IMR-90 (cell line): ENCODE measurements around the gene OSBPL8. TPM values are rescaled to one million over a fixed set of nuclear protein-coding genes. Genes with fewer than 3 reads are reported as not detected.

Experiments
- ATAC-seq: fragments of 200-7000 bp; cut with Tn5 transposase; 2 replicates; pipeline ENCODE4 v1.9.1; 2020; ENCODE audit warnings: low read depth, mild to moderate bottlenecking, moderate library complexity
- BruUV-seq: library from RNA; stranded (reverse); fragments of 400-500 nt; replicated peaks from 2 replicates; lab custom pipeline; 2021; lab: Mats Ljungman, UMichigan
- CTCF ChIA-PET: fragments of 300-600 bp; formaldehyde crosslinking; extraction: SDS; loops from one replicate; lab custom pipeline; 2021; ENCODE audit warnings: antibody characterized with exemption; lab: Yijun Ruan, JAX
- POLR2A ChIA-PET: fragments of 300-600 bp; sonication (Branson Sonifier 250); formaldehyde crosslinking; loops from one replicate; lab custom pipeline; 2022; ENCODE audit warnings: antibody characterized with exemption; ENCODE audit not compliant: unreplicated experiment; lab: Charles Lee
- DNase-seq: peaks from one replicate; pipeline ENCODE4 v3.0.0; 2013
- H2AFZ ChIP-seq: replicated peaks from 2 replicates; pipeline ENCODE3; 2013; ENCODE audit warnings: low read length, mild to moderate bottlenecking; ENCODE audit not compliant: poor library complexity
- H2AK5ac ChIP-seq: 2 replicates; pipeline ENCODE4 v1.6.1; 2013; ENCODE audit warnings: low read depth, low read length, inconsistent platforms
- H2AK9ac ChIP-seq: replicated peaks from 2 replicates; pipeline ENCODE3; 2013; ENCODE audit warnings: mild to moderate bottlenecking, low read depth, low read length, moderate library complexity; ENCODE audit not compliant: poor library complexity
- H2BK120ac ChIP-seq: 2 replicates; pipeline ENCODE4 v1.6.1; 2013; ENCODE audit warnings: low read depth, low read length, inconsistent platforms
- H2BK15ac ChIP-seq: 3 replicates; pipeline ENCODE4 v1.6.1; 2013; ENCODE audit warnings: low read depth, low read length, inconsistent platforms
- H2BK20ac ChIP-seq: 2 replicates; pipeline ENCODE4 v1.6.1; 2013; ENCODE audit warnings: low read depth, mild to moderate bottlenecking, inconsistent platforms, low read length, moderate library complexity
- H2BK5ac ChIP-seq: 2 replicates; pipeline ENCODE4 v1.6.1; 2013; ENCODE audit warnings: mild to moderate bottlenecking, low read depth, low read length, inconsistent platforms; ENCODE audit not compliant: poor library complexity, severe bottlenecking
- H3K14ac ChIP-seq: replicated peaks from 2 replicates; pipeline ENCODE4 v1.6.1; 2013; ENCODE audit warnings: low read depth, low read length, inconsistent platforms
- H3K18ac ChIP-seq: 2 replicates; pipeline ENCODE4 v1.6.1; 2013; ENCODE audit warnings: low read depth, low read length, control low read depth
- H3K23ac ChIP-seq: 2 replicates; pipeline ENCODE4 v1.6.1; 2013; ENCODE audit warnings: low read depth, low read length, inconsistent platforms
- H3K27ac ChIP-seq: 2 replicates; pipeline ENCODE4 v1.5.1; 2013; ENCODE audit warnings: mild to moderate bottlenecking, control low read depth, low read length; ENCODE audit not compliant: insufficient read depth
- H3K27me3 ChIP-seq: 2 replicates; pipeline ENCODE4 v1.6.1; 2013; ENCODE audit warnings: low read length; ENCODE audit not compliant: control insufficient read depth, insufficient read depth
- H3K36me3 ChIP-seq: 2 replicates; pipeline ENCODE4 v1.6.1; 2013; ENCODE audit warnings: low read length, mixed read lengths; ENCODE audit not compliant: control insufficient read depth, insufficient read depth
- H3K4ac ChIP-seq: 2 replicates; pipeline ENCODE4 v1.6.1; 2013; ENCODE audit warnings: low read depth, low read length, inconsistent platforms
- H3K4me1 ChIP-seq: 2 replicates; pipeline ENCODE4 v1.6.1; 2013; ENCODE audit warnings: low read length, mixed read lengths; ENCODE audit not compliant: control insufficient read depth, insufficient read depth
- H3K4me2 ChIP-seq: 2 replicates; pipeline ENCODE4 v1.6.1; 2013; ENCODE audit warnings: low read depth, mild to moderate bottlenecking, control low read depth, low read length, moderate library complexity
- H3K4me3 ChIP-seq: 2 replicates; pipeline ENCODE4 v1.5.1; 2013; ENCODE audit warnings: low read depth, mild to moderate bottlenecking, control low read depth, low read length, moderate library complexity; ENCODE audit not compliant: insufficient read depth
- H3K56ac ChIP-seq: 2 replicates; pipeline ENCODE4 v1.6.1; 2013; ENCODE audit warnings: low read length, inconsistent platforms; ENCODE audit not compliant: insufficient read depth; ENCODE audit errors: extremely low read depth
- H3K79me1 ChIP-seq, 2 experiments: 2 replicates each; pipeline ENCODE4 v1.6.1; 2013; ENCODE audit warnings: low read length in 2 of 2, inconsistent platforms in 1 of 2, low read depth in 1 of 2
- H3K9ac ChIP-seq: 2 replicates; pipeline ENCODE4 v1.6.1; 2013; ENCODE audit warnings: low read depth, low read length, control low read depth
- H3K9me1 ChIP-seq: 2 replicates; pipeline ENCODE4 v1.6.1; 2013; ENCODE audit warnings: low read length, inconsistent platforms; ENCODE audit not compliant: insufficient read depth
- H3K9me3 ChIP-seq: 2 replicates; pipeline ENCODE4 v1.6.1; 2013; ENCODE audit warnings: low read length; ENCODE audit not compliant: control insufficient read depth, insufficient read depth
- H4K20me1 ChIP-seq: 2 replicates; pipeline ENCODE4 v1.6.1; 2013; ENCODE audit warnings: low read length, inconsistent platforms; ENCODE audit not compliant: insufficient read depth
- H4K5ac ChIP-seq: 2 replicates; pipeline ENCODE4 v1.6.1; 2013; ENCODE audit warnings: mild to moderate bottlenecking, low read depth, low read length, control low read depth
- H4K8ac ChIP-seq, 2 experiments: 2 replicates each; pipeline ENCODE4 v1.6.1; 2013; ENCODE audit warnings: low read depth in 2 of 2, low read length in 2 of 2, control low read depth in 1 of 2, inconsistent platforms in 1 of 2
- H4K91ac ChIP-seq: 2 replicates; pipeline ENCODE4 v1.6.1; 2013; ENCODE audit warnings: low read depth, low read length, inconsistent platforms; ENCODE audit not compliant: insufficient read depth
- CEBPB ChIP-seq: IDR thresholded peaks from 2 replicates; pipeline ENCODE4 v1.6.1; 2012; ENCODE audit warnings: low read depth, low read length, improper control_type of control experiment
- ELK1 ChIP-seq: fragments of 150-350 bp; IDR thresholded peaks from 2 replicates; pipeline ENCODE4 v1.6.1; 2016; ENCODE audit warnings: low read depth, mild to moderate bottlenecking, low read length, moderate library complexity, borderline replicate concordance
- MAFK ChIP-seq: IDR thresholded peaks from 2 replicates; pipeline ENCODE4 v1.6.1; 2012; ENCODE audit warnings: low read depth, low read length, improper control_type of control experiment
- POLR2A ChIP-seq: IDR thresholded peaks from 2 replicates; pipeline ENCODE4 v1.6.1; 2012; ENCODE audit warnings: mild to moderate bottlenecking, low read depth, low read length
- RAD21 ChIP-seq: IDR thresholded peaks from 2 replicates; pipeline ENCODE4 v1.6.1; 2012; ENCODE audit warnings: low read length, improper control_type of control experiment
- RFX5 ChIP-seq: IDR thresholded peaks from 2 replicates; pipeline ENCODE4 v1.8.0; 2012; ENCODE audit warnings: low read depth, mild to moderate bottlenecking, low read length, moderate library complexity
- SMC3 ChIP-seq: fragments of 150-350 bp; IDR thresholded peaks from 2 replicates; pipeline ENCODE4 v1.6.1; 2016; ENCODE audit warnings: low read depth, mild to moderate bottlenecking, antibody characterized with exemption, low read length, moderate library complexity
- USF2 ChIP-seq: fragments of 150-350 bp; IDR thresholded peaks from 2 replicates; pipeline ENCODE4 v1.6.1; 2017; ENCODE audit warnings: mild to moderate bottlenecking, antibody characterized with exemption, low read length, low read depth
- dilution Hi-C: fragments of 300-500 bp; cut with HindIII; formaldehyde crosslinking; loops from one replicate; pipeline ENCODE4 v1.14.3; 2018; ENCODE audit warnings: low sequenced_read_pairs; ENCODE audit not compliant: unreplicated experiment
- in situ Hi-C: fragments of 300-500 bp; cut with MboI; formaldehyde crosslinking; loops from 3 replicates; pipeline ENCODE4 v1.14.3; 2019; ENCODE audit warnings: low sequenced_read_pairs, inconsistent platforms, mixed read lengths
- intact Hi-C: fragments of 100-400 bp; cut with micrococcal nuclease; formaldehyde crosslinking; loops from 2 replicates; pipeline ENCODE4 v1.10.0; 2022
- polyA plus RNA-seq, 3 experiments: library from polyadenylated mRNA; depleted of rRNA; stranded (reverse); fragments of >200 nt; gene quantifications; 2 replicates each; pipeline ENCODE4 v1.2.3, GENCODE V29; 2012; ENCODE audit warnings: low replicate concordance in 1 of 3
- total RNA-seq: library from RNA; depleted of rRNA; stranded (reverse); fragments of >200 nt; gene quantifications from 2 replicates; pipeline ENCODE4 v1.2.3, GENCODE V29; 2012

Gene OSBPL8
- total and polyA plus RNA-seq, 2 of the 4 experiments (the other 2 are of a cell fraction) = 17.8 to 24.2 TPM

GRCh38 chr12:76428117-76428516 is 131.5 kb downstream of the OSBPL8 start:
- Histone ChIP-seq H2BK20ac (no peak overlapping the region), H3K9me3 (peaks cover 5% of the 10 kb centered on the region), H2BK120ac (no peak overlapping the region), H2BK15ac (no peak overlapping the region), H3K4me3 (no peak overlapping the region), H4K5ac (no peak overlapping the region), H3K9me1 (0 out of 2 replicates have a peak, but pooled peaks cover 2% of the 10 kb centered on the region), H3K36me3 (no peaks in the 10 kb centered on the region), H2AK9ac (no peak overlapping the region), H2BK5ac (no peak overlapping the region), H3K14ac (no peak overlapping the region), H3K18ac (no peak overlapping the region), H3K27ac (no peak overlapping the region), H2AFZ (no peak overlapping the region), H4K20me1 (no peaks in the 10 kb centered on the region), H3K4me2 (no peak overlapping the region), H4K8ac (no peak overlapping the region), H2AK5ac (no peak overlapping the region), H3K23ac (no peak overlapping the region), H3K27me3 (no peaks in the 10 kb centered on the region), H3K79me1 (peaks cover 14 to 22% of the 10 kb centered on the region in 2 experiments), H3K9ac (no peak overlapping the region), H4K91ac (no peak overlapping the region), H3K4me1 (no peaks in the 10 kb centered on the region), H3K4ac (no peak overlapping the region), H3K56ac (no peak overlapping the region)
- ATAC-seq = no peak
- intact Hi-C loops = no loop called here
- TF ChIP-seq USF2 (no peak), SMC3 (no peak), RFX5 (no peak), CEBPB (no peak), MAFK (no peak), POLR2A (no peak), RAD21 (no peak), ELK1 (no peak)
- BruUV-seq = no TSS peak
- dilution Hi-C loops = no loop called here
- in situ Hi-C loops = no loop called here
- DNase-seq = no peak
- ChIA-PET POLR2A (no interaction called here), CTCF (no interaction called here)
